GM19240 (cell line): Measurements from ENCODE around the gene PLPPR3.

Source experiments
- DNase-seq: peaks from one replicate; pipeline ENCODE4 v3.0.0; 2011; ENCODE audit warnings: low spot score; ENCODE audit not compliant: insufficient read length

Gene PLPPR3

GRCh38 chr19:810077-810855 lies 11.5 kb downstream of the PLPPR3 start:
- no peak for DNase-seq

- no peak for DNase-seq
Observed at GRCh38 chr19:808423-808775, 13.4 kb downstream of the PLPPR3 start.

GRCh38 chr19:807627-808422 lies 13.9 kb downstream of the PLPPR3 start:
- no peak for DNase-seq

- DNase-seq: no peak
Observed at GRCh38 chr19:806815-807421, 14.8 kb downstream of the PLPPR3 start.

- no peak for DNase-seq
Observed at GRCh38 chr19:805600-806550, 15.9 kb downstream of the PLPPR3 start.

GRCh38 chr19:805166-805551 lies 16.6 kb downstream of the PLPPR3 start:
- DNase-seq: no peak

GRCh38 chr19:804419-805165 lies 17.2 kb downstream of the PLPPR3 start:
- DNase-seq: no peak

- no peak for DNase-seq
Observed at GRCh38 chr19:803686-804418, 17.9 kb downstream of the PLPPR3 start.

GRCh38 chr19:803099-803561 lies 18.6 kb downstream of the PLPPR3 start:
- DNase-seq: no peak

GRCh38 chr19:802498-803098 lies 19.2 kb downstream of the PLPPR3 start:
- DNase-seq: no peak

GRCh38 chr19:801861-802497 lies 19.8 kb downstream of the PLPPR3 start:
- DNase-seq: no peak

GRCh38 chr19:801030-801860 lies 20.5 kb downstream of the PLPPR3 start:
- no peak for DNase-seq

- no peak for DNase-seq
Observed at GRCh38 chr19:800360-801029, 21.3 kb downstream of the PLPPR3 start.

GRCh38 chr19:799076-799881 lies 22.5 kb downstream of the PLPPR3 start:
- DNase-seq: peak; percentile 20

- DNase-seq: peak; percentile 17
Observed at GRCh38 chr19:798415-799075, 23.2 kb downstream of the PLPPR3 start.
